HFFc6 (cell line): ENCODE results near the gene C9orf72. TPM values are rescaled to one million over a fixed set of nuclear protein-coding genes. Genes with fewer than 3 reads are reported as not detected.

ENCODE experiments used
- DNase-seq: peaks from one replicate; pipeline ENCODE4 v3.0.0-alpha.2; 2018
- H3K27ac Mint-ChIP-seq: 2 replicates; pipeline ENCODE4 v1.8.0; 2020; ENCODE audit warnings: mild to moderate bottlenecking, mixed read lengths
- H3K27me3 Mint-ChIP-seq: 2 replicates; pipeline ENCODE4 v1.8.0; 2021; ENCODE audit warnings: mild to moderate bottlenecking, moderate library complexity, mixed read lengths; ENCODE audit not compliant: insufficient read depth
- H3K36me3 Mint-ChIP-seq: 2 replicates; pipeline ENCODE4 v1.8.0; 2021; ENCODE audit warnings: low read depth, mixed read lengths
- H3K4me1 Mint-ChIP-seq: 2 replicates; pipeline ENCODE4 v1.8.0; 2020; ENCODE audit warnings: low read depth, mixed read lengths
- H3K4me3 Mint-ChIP-seq: 2 replicates; pipeline ENCODE4 v1.8.0; 2020; ENCODE audit warnings: mild to moderate bottlenecking, moderate library complexity, mixed read lengths
- H3K9me3 Mint-ChIP-seq: 2 replicates; pipeline ENCODE4 v1.8.0; 2020; ENCODE audit warnings: mild to moderate bottlenecking, mixed read lengths
- CTCF ChIP-seq: fragments of 200-600 bp; sonication (generic); IDR thresholded peaks from 2 replicates; pipeline ENCODE4 v1.5.0; 2021; ENCODE audit warnings: antibody characterized with exemption, mild to moderate bottlenecking
- total RNA-seq, 6 experiments: library from RNA; stranded (reverse); fragmentation: NEBNext Ultra II Directional; extraction: Animal tissue kit (Norgen Biotek cat#: 25700); gene quantifications; 2 replicates in 1 of 6; 3 replicates in 5 of 6; pipeline ENCODE4 v1.2.3, GENCODE V29; 2021

The C9orf72 gene
- total RNA-seq, 6 experiments from 2014 or later = 1.4 to 3.7 (median 2.3) TPM

- Mint-ChIP-seq H3K27ac (no peak overlapping the region), H3K36me3 (no peaks in the 10 kb centered on the region), H3K4me1 (no peaks in the 10 kb centered on the region), H3K4me3 (no peak overlapping the region), H3K27me3 (no peaks in the 10 kb centered on the region), H3K9me3 (no peaks in the 10 kb centered on the region)
- no peak for TF ChIP-seq CTCF
- no peak for DNase-seq
These were observed 7.2 kb downstream of the C9orf72 start for GRCh38 chr9:27566118-27566517.

DNA sequence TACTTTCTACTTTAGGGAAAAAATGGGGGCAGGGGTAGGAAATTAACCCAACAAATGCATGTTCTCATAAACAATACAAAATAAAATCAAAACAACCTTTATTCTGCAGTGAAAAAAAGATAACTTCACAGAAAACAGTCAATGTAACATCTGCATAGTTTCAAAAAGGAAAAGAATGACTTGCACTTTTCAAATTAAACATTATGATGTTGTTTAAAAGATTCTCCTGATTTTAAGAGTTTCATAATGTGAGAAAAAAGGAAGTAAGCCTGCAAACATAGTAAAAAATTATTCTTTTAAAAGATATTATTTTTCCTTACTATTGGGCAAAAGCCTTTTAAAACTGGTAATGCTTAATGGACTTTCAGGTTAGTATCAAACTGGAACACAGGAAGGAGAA is 7.6 kb downstream of the C9orf72 start:
- no peak for DNase-seq
- Mint-ChIP-seq H3K27ac (no peak overlapping the region), H3K9me3 (no peaks in the 10 kb centered on the region), H3K4me1 (no peaks in the 10 kb centered on the region), H3K4me3 (no peak overlapping the region), H3K36me3 (no peaks in the 10 kb centered on the region), H3K27me3 (no peaks in the 10 kb centered on the region)
- no peak for TF ChIP-seq CTCF

DNA sequence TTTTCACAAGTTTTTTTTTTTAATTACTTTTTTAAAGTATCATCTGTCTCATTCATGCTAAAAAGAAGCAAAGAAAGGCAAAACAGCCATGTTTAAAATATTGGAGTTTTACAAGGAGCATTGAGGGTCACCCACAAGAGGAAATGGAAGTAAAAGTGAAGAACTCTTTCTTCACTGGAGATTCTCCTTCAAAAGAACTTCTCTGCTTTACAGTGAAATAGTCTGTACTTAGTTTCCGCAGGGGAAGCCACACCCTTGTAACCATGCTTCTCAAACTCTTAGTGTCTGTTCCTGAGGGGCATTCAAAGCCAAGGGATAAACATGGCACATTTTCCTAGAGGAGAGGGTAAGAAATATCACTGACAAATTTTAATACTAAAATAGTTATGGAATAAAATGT is 8.6 kb downstream of the C9orf72 start:
- H3K27me3 Mint-ChIP-seq = no peaks in the 10 kb centered on the region
- no peak for DNase-seq
- H3K9me3 Mint-ChIP-seq = no peaks in the 10 kb centered on the region
- H3K4me1 Mint-ChIP-seq = no peaks in the 10 kb centered on the region
- H3K36me3 Mint-ChIP-seq = no peaks in the 10 kb centered on the region
- no peak overlapping the region for H3K27ac Mint-ChIP-seq
- no peak for TF ChIP-seq CTCF
- no peak overlapping the region for H3K4me3 Mint-ChIP-seq

DNA sequence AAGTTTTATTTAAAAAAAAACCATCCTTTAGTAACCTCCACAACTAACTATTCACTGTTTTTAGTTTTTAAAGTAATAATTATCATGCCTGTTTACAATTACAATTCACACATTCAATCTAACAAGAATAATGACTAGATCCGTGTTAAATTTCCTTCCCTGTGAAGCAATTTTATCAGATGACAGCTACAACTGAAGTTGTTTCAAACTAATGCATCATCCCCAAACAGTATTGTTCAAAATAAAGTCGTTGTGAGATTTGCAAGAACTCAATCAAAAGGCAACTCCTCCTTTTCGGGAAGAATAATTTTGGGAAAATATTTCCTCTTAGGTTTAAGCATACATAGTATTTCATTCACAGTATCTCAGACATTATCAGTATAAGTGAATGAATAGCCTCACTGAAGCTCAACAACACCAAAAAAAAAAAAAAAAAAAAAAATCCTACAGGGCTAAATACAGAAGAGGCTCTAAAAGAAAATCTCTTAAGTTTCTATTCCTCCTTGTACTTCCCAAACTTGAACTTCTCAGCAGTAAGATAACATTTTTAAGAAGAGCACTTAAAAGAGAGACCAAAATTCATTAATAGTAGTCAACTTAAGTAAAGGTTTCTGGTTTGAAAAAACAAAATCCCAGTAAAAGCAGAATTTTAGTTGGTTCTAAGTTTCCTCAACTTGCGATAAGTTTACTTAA is 9.4 kb downstream of the C9orf72 start:
- TF ChIP-seq CTCF = no peak
- Mint-ChIP-seq H3K27me3 (no peaks in the 10 kb centered on the region), H3K4me3 (no peak overlapping the region), H3K9me3 (no peaks in the 10 kb centered on the region), H3K4me1 (no peaks in the 10 kb centered on the region), H3K36me3 (no peaks in the 10 kb centered on the region), H3K27ac (no peak overlapping the region)
- no peak for DNase-seq

DNA sequence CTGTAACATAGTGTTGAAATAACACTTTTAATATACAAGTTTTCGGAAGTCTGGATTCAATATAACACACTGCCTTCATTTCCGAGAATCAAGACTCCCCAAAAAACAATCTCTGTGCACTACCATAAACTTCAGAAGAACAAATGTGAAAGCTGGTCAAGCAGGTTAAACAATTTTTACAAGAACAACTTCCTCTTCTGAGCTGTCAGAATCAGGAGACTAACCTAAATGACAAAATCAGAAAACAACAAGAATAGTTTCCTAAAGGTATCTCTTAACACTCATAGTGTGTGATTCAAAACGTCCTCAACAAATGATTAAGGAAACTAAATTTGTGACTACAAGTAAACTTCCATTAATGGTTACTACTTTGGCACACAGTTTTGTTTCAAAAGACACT is 11.6 kb downstream of the C9orf72 start:
- H3K4me3 Mint-ChIP-seq = no peak overlapping the region
- no peak for TF ChIP-seq CTCF
- no peaks in the 10 kb centered on the region for H3K4me1 Mint-ChIP-seq
- no peaks in the 10 kb centered on the region for H3K9me3 Mint-ChIP-seq
- H3K27ac Mint-ChIP-seq = no peak overlapping the region
- no peak for DNase-seq
- no peaks in the 10 kb centered on the region for H3K36me3 Mint-ChIP-seq
- H3K27me3 Mint-ChIP-seq = no peaks in the 10 kb centered on the region
